ENCODE results near the gene TRAM2. TPM values are rescaled to one million over a fixed set of nuclear protein-coding genes. Genes with fewer than 3 reads are reported as not detected.
A peak's percentile ranks its signal among the peaks of the same experiment; 100 is the strongest.

Gene TRAM2
- total RNA-seq, 1 experiment from 2014 or later: 21.3 TPM

- peak; percentile 23 for TF ChIP-seq ZBTB33 (IDR thresholded peaks at IDR 0.05; ENCODE audit: extremely low read depth, insufficient replicate concordance, low read length)
- peak; percentile 85 for TF ChIP-seq YY1 (IDR thresholded peaks at IDR 0.05; ENCODE audit: extremely low read depth, insufficient replicate concordance, low read depth, low read length)
Measured at GRCh38 chr6:52517502-52518278, 59.2 kb downstream of the TRAM2 start (continued).

- Histone ChIP-seq H3K79me2 (ENCODE audit: insufficient read depth, low read length) (peaks cover 2% of the 10 kb centered on the region; the same call in 1 of the 2 replicates), H3K4me1 (ENCODE audit: control insufficient read depth in 1 of 2, insufficient read depth in 2 of 2, low read length in 2 of 2) (peaks cover 55 to 73% of the 10 kb centered on the region in 2 experiments), H4K20me1 (ENCODE audit: insufficient read depth) (no peaks in the 10 kb centered on the region), H3K9me2 (ENCODE audit: insufficient read depth) (0 out of 2 replicates have a peak, but pooled peaks cover 2% of the 10 kb centered on the region), H3K36me3 (ENCODE audit: control insufficient read depth in 1 of 2, insufficient read depth in 2 of 2, low read length in 2 of 2) (peaks cover 0 to 4% of the 10 kb centered on the region in 2 experiments; a peak in 1 of 4 replicates), H3K4me2 (ENCODE audit: low read length) (peak overlapping the region; percentile 73), H3K27ac (ENCODE audit: low read depth, low read length) (no peak overlapping the region), H3K4me3 (replicated peaks in 1 of 2; ENCODE audit: low read depth in 1 of 2, low read length in 2 of 2) (no peak overlapping the region), H3K9me3 (ENCODE audit: control insufficient read depth in 1 of 2, insufficient read depth in 1 of 2, low read depth in 1 of 2, low read length in 2 of 2) (no peaks in the 10 kb centered on the region), H3K9ac (ENCODE audit: low read length) (0 out of 2 replicates have a peak overlapping the region, but pooled peaks have one; percentile 59), H2AFZ (ENCODE audit: low read depth, low read length, poor library complexity, severe bottlenecking) (no peak overlapping the region), H3K27me3 (ENCODE audit: insufficient read depth, low read length) (no peaks in the 10 kb centered on the region)
- ChIA-PET CTCF (interaction anchor here (1.1 kb wide), 1 partner anchor 81 kb away, joined by 3 read pairs; no protein-coding TSS in a partner anchor), RAD21 (ENCODE audit: low non-redundant PET in 1 of 2, low total read pairs in 2 of 2, uncharacterized antibody in 2 of 2, unreplicated experiment in 2 of 2) (no interaction called here), POLR2A (interaction anchor here (1.0 kb wide), 1 partner anchor 12 kb away, joined by 3 read pairs; no protein-coding TSS in a partner anchor)
- no TSS peak for BruUV-seq (replicated peaks)
- ATAC-seq (no peak), DNase-seq (ENCODE audit: low read depth, low spot score) (no peak)
- intact Hi-C loops (cut with micrococcal nuclease): loop anchor here (1.0 to 10.0 kb wide), 2 partner anchors 13 to 232 kb away; partner anchors contain the start of gene MCM3
- TF ChIP-seq CTCF (IDR thresholded peaks at IDR 0.05 in 2 of 3, conservative IDR thresholded peaks at IDR 0.05 in 1 of 3; ENCODE audit: borderline replicate concordance in 1 of 3, insufficient read depth in 1 of 3, low read depth in 2 of 3, low read length in 2 of 3) (no peak), SIN3A (IDR thresholded peaks at IDR 0.05; ENCODE audit: low read depth) (no peak), FOSL1 (IDR thresholded peaks at IDR 0.05; ENCODE audit: low read depth) (no peak), EZH2 (IDR thresholded peaks at IDR 0.05) (no peak), EGR1 (IDR thresholded peaks at IDR 0.05; ENCODE audit: low read depth) (0 out of 2 replicates have a peak, but pooled peaks have one; percentile 6), POLR2AphosphoS5 (IDR thresholded peaks at IDR 0.05; ENCODE audit: low read depth, low read length) (no peak), MAX (IDR thresholded peaks at IDR 0.05) (no peak)
Measured at GRCh38 chr6:52516943-52517342, 59.9 kb downstream of the TRAM2 start.
